22Rv1 (cell line): ENCODE results near the gene KRT2.

Source experiments
- H3K27ac ChIP-seq: fragments of 450-650 bp; 2 replicates; pipeline ENCODE4 v1.5.1; 2017
- ZFX ChIP-seq: fragments of 450-650 bp; IDR thresholded peaks from 2 replicates; pipeline ENCODE4 v1.6.1; 2017; ENCODE audit warnings: antibody characterized with exemption, borderline replicate concordance
- TF ChIP-seq, protein P1 (sequence below): fragments of 450-650 bp; IDR thresholded peaks from 2 replicates; pipeline ENCODE4 v1.5.1; 2017; ENCODE audit warnings: mild to moderate bottlenecking

Gene KRT2

DNA sequence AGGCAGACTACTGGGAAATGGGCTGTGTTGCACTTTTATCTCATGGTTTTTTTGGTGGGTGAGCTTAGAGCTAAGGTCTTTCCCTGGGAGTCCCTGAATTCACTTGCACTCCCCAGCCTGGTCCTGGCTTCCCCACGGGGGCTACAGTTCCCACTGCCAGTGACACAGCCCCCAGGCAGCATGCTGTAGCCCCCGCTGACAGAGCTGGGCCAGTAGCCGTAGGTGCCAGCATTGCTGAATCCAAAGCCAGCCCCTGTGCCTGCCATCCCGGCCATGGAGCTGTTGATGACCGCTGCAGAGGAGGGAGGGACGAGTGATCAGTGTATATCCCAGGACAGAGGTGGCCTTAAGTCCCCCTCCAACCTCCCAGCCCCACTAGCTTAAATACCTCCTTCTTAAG is 43.9 kb downstream of the KRT2 start:
- H3K27ac ChIP-seq: no peak overlapping the region
- TF ChIP-seq, protein P1, sequence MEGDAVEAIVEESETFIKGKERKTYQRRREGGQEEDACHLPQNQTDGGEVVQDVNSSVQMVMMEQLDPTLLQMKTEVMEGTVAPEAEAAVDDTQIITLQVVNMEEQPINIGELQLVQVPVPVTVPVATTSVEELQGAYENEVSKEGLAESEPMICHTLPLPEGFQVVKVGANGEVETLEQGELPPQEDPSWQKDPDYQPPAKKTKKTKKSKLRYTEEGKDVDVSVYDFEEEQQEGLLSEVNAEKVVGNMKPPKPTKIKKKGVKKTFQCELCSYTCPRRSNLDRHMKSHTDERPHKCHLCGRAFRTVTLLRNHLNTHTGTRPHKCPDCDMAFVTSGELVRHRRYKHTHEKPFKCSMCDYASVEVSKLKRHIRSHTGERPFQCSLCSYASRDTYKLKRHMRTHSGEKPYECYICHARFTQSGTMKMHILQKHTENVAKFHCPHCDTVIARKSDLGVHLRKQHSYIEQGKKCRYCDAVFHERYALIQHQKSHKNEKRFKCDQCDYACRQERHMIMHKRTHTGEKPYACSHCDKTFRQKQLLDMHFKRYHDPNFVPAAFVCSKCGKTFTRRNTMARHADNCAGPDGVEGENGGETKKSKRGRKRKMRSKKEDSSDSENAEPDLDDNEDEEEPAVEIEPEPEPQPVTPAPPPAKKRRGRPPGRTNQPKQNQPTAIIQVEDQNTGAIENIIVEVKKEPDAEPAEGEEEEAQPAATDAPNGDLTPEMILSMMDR: no peak
- no peak for TF ChIP-seq ZFX

DNA sequence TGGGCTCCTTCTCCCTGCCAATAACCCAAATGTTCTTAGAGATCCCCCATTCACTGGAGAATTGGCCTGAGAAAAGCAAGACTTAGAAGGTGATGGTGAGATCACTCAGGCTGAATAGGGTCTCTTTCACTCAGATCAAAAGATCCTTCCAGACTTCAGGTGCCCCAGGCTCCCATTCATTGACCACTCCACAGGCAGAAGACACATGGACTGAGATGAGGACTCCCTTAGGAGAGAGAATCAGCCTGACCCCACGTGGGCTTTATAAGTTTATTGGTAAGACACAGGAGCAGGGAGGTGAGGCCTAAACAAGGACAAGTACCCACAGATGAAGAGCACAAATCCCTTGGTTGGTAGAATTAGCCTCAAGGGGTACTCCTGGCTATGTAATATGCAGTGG is 44.7 kb downstream of the KRT2 start:
- no peak overlapping the region for H3K27ac ChIP-seq
- TF ChIP-seq, protein P1: no peak
- no peak for TF ChIP-seq ZFX

DNA sequence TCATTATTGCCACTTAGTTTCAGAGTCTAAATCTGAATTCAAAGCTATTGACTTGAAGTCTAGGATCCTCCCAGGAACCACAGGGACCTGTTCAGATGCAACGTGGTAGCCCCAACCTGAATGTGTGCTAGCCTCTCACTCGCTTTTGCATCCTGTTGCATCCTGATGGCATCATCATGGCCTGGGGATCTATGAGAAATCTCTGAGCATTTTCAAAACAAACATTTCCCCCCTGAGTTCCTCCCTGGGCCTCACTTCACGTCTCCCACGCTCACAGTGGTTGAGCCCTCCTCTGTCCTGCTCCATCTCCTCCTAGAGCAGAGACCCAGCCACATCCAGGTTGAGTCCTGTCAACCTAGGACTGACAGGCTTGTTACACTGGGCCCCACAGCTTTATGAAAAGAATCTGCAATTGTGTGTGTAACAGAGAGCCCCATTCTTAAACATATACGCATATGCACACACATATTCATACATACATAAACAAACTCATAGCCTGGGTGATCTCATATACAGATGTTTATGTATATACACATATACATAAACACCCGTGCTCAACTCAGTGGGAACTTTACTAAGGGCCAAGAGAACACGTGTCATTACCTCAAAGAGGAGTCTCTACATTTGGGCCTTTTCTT is 45.3 kb downstream of the KRT2 start:
- TF ChIP-seq, protein P1: no peak
- no peak for TF ChIP-seq ZFX
- no peak overlapping the region for H3K27ac ChIP-seq

DNA sequence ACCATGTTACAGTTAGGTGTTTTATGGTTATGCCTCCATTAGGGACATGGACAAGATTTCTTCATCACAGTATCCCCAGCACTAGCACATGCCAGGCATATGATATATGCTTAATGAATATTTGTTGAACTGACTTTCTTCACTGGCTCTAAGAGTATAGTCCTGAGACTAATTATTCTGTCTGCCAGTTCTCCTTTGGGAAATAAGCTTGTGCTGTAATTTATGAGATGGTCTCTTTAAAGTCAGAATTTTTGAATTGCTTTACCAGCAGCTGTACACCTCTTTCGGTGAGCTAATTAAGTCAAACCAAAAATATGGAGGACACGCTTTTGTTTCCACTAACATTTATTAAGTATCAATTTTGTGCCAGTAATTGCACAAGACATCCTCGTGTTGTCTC is 45.9 kb downstream of the KRT2 start:
- TF ChIP-seq, protein P1: no peak
- TF ChIP-seq ZFX: no peak
- no peak overlapping the region for H3K27ac ChIP-seq

DNA sequence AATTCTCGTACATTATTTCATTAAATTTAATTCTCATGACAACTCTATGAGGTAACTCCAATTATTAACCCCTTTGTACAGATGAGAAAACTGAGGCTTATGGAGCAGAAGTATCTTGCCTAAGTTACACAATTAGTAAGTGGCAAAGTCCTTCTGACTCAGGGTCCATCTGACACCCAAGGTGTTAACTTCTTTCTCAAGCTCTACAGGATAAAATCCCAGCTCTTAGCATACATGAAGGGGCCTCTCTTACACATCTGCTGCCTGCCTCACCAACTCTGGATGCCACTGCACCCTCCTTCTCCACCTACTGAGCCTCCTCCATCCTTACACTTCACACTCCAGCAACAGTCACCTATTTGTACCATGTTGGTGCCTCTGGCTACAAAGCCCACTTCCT is 46.5 kb downstream of the KRT2 start:
- TF ChIP-seq, protein P1: no peak
- TF ChIP-seq ZFX: no peak
- no peak overlapping the region for H3K27ac ChIP-seq

DNA sequence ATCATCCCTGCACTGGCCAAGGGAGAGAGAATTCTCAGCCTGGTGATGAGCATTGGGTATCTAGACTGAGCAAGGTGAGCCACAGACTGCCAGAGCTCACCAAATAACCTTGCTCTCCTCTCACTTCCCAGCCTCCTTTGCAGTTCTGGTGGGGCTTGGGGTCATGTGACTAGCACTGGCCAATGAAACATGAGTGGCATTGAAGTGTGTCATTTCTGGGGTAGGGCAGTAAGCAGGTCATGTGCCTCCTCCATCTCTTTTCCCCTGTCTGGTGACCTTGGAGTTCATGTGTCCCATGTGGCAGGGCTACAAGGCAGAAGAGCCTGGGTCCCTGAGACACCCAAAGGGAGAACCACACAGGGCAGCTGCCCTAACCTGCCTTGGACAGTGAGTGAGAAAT is 47.2 kb downstream of the KRT2 start:
- H3K27ac ChIP-seq: no peak overlapping the region
- TF ChIP-seq, protein P1: no peak
- no peak for TF ChIP-seq ZFX

DNA sequence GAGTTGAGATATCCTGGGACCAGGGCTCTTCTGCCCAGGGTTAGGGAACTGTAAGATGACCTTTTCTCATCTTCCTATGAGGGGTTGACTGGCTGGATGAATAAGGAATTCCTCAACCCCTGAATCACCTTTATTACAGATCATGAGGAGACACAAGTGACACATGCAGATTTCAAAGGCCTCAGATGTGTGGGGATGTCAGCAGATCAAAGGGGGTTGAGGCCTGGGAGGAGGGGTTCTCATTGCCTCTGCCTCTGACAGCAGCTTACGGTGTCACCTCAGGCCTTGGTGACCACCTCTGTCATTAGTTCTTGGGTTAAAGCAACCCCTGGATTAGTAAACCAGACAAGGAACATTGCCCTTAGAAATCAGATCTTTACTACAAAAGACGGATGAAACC is 48.7 kb downstream of the KRT2 start:
- TF ChIP-seq ZFX: no peak
- TF ChIP-seq, protein P1: no peak
- H3K27ac ChIP-seq: no peak overlapping the region
